Osteocyte (in vitro differentiated cells): ENCODE data around the gene FLOT1. TPM values are rescaled to one million over a fixed set of nuclear protein-coding genes. Genes with fewer than 3 reads are reported as not detected.

Experiments used
- DNase-seq: peaks from one replicate; pipeline ENCODE4 v3.0.0; 2021; ENCODE audit warnings: mixed read lengths; ENCODE audit not compliant: unreplicated experiment; ENCODE audit errors: extremely low spot score
- H3K27ac Mint-ChIP-seq: one replicate; pipeline ENCODE4 v1.8.0; 2021; ENCODE audit warnings: mild to moderate bottlenecking, mixed read lengths; ENCODE audit not compliant: unreplicated experiment
- H3K27me3 Mint-ChIP-seq: one replicate; pipeline ENCODE4 v1.8.0; 2021; ENCODE audit warnings: mixed read lengths; ENCODE audit not compliant: unreplicated experiment
- H3K36me3 Mint-ChIP-seq: one replicate; pipeline ENCODE4 v1.8.0; 2021; ENCODE audit warnings: mixed read lengths; ENCODE audit not compliant: unreplicated experiment
- H3K4me1 Mint-ChIP-seq: one replicate; pipeline ENCODE4 v1.8.0; 2021; ENCODE audit warnings: mixed read lengths; ENCODE audit not compliant: unreplicated experiment
- H3K4me3 Mint-ChIP-seq: one replicate; pipeline ENCODE4 v1.8.0; 2021; ENCODE audit warnings: mild to moderate bottlenecking, moderate library complexity, mixed read lengths; ENCODE audit not compliant: unreplicated experiment
- H3K9me3 Mint-ChIP-seq: one replicate; pipeline ENCODE4 v1.8.0; 2021; ENCODE audit warnings: mixed read lengths; ENCODE audit not compliant: unreplicated experiment
- total RNA-seq: library from RNA; stranded (reverse); gene quantifications from 2 replicates; pipeline ENCODE4 v1.2.1, GENCODE V29; 2021
- TF ChIP-seq, protein P1 (sequence below): fragments of 200-600 bp; sonication (generic); IDR thresholded peaks from 2 replicates; pipeline ENCODE4 v1.5.0; 2021; ENCODE audit warnings: antibody characterized with exemption, mild to moderate bottlenecking, moderate library complexity

FLOT1 gene
- total RNA-seq, 1 donor from 2014 or later = 88.1 TPM

DNA sequence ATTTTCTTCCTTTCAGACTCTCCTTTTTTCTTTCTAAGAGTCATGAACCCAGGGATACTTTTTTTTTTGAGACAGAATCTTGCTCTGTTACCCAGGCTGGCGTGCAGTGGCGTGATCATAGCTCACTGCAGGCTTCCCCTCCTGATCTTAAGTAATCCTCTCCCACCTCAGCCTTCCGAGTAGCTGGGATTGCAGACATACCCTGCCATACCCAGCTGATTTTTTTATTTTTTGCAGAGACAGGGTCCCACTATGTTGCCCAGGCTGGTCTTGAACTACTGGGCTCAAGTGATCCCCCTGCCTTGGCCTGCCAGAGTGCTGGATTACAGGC, 34.6 kb upstream of the FLOT1 start:
- Mint-ChIP-seq H3K4me3 (no peak overlapping the region), H3K9me3 (no peaks in the 10 kb centered on the region), H3K36me3 (no peaks in the 10 kb centered on the region), H3K27ac (no peak overlapping the region), H3K27me3 (no peaks in the 10 kb centered on the region), H3K4me1 (peaks cover 64% of the 10 kb centered on the region)
- TF ChIP-seq, protein P1, sequence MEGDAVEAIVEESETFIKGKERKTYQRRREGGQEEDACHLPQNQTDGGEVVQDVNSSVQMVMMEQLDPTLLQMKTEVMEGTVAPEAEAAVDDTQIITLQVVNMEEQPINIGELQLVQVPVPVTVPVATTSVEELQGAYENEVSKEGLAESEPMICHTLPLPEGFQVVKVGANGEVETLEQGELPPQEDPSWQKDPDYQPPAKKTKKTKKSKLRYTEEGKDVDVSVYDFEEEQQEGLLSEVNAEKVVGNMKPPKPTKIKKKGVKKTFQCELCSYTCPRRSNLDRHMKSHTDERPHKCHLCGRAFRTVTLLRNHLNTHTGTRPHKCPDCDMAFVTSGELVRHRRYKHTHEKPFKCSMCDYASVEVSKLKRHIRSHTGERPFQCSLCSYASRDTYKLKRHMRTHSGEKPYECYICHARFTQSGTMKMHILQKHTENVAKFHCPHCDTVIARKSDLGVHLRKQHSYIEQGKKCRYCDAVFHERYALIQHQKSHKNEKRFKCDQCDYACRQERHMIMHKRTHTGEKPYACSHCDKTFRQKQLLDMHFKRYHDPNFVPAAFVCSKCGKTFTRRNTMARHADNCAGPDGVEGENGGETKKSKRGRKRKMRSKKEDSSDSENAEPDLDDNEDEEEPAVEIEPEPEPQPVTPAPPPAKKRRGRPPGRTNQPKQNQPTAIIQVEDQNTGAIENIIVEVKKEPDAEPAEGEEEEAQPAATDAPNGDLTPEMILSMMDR = no peak
- DNase-seq = no peak

DNA sequence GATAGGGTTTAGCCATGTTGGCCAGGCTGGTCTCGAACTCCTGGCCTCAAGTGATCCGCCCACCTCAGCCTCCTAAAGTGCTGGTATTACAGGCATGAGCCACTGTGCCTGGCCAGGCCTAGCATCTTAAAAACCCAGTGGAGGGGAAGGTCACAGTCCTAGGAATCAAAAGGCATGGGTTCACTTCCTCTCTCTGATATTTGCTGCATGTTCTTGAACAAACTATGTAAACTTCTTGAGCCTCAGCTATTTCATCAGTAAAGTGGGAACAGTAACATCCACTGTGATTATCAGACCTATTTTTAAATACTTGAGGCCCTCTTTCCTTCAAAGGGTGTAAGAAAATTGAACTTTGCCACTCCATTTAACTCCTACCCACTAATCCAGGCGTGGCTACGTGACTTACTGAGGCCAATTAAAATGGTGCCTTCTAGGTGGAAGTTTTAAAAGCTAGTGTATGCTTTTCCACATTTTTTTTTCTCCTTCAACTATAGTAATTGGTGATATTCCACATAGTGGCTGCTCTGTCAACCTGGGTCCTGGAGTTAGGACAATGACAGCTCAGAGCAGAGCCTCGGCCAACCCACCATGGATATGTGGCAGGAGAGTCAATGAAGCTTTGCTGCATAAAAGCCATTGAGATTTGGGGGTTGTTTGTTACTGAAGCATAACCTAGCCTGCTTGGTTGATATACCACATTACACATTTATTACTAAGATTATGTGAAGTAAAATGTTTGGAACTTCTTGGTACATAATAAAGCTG, 34.1 kb upstream of the FLOT1 start:
- Mint-ChIP-seq H3K27ac (no peak overlapping the region), H3K4me1 (peaks cover 58% of the 10 kb centered on the region)

GRCh38 chr6:30775104-30775503, 32.6 kb upstream of the FLOT1 start:
- Mint-ChIP-seq H3K9me3 (no peaks in the 10 kb centered on the region), H3K27me3 (no peaks in the 10 kb centered on the region), H3K4me1 (peaks cover 45% of the 10 kb centered on the region), H3K27ac (peak overlapping the region; percentile 21), H3K36me3 (no peaks in the 10 kb centered on the region), H3K4me3 (no peak overlapping the region)
- TF ChIP-seq, protein P1 = no peak
- DNase-seq = no peak

More for the DNA sequence above, 34.1 kb upstream of the FLOT1 start:
- TF ChIP-seq, protein P1 = no peak
- Mint-ChIP-seq H3K4me3 (no peak overlapping the region), H3K9me3 (no peaks in the 10 kb centered on the region), H3K27me3 (no peaks in the 10 kb centered on the region), H3K36me3 (no peaks in the 10 kb centered on the region)
- DNase-seq = no peak

DNA sequence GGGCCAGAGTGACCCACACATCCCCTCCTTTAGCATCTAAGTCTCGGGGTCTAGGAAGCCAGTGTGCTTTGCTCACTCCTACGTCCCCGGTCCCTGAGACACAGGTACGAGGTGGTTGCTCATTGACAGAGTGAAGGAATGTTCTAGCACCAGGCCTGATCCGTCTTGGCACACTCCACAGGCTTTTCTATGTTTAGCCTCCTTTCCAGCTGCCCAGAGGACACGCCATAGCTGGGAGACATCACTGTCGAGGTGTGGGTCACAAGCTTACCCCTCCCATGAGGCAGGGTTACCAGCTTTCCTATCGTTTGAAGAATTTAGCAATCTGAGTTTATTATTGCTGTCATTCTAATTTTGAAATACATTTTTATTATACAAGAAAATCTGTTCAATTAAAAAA, 32.2 kb upstream of the FLOT1 start:
- H3K27me3 Mint-ChIP-seq = no peaks in the 10 kb centered on the region
- H3K4me1 Mint-ChIP-seq = peaks cover 45% of the 10 kb centered on the region
- no peaks in the 10 kb centered on the region for H3K9me3 Mint-ChIP-seq
- H3K27ac Mint-ChIP-seq = no peak overlapping the region
- TF ChIP-seq, protein P1 = no peak
- DNase-seq = no peak
- H3K36me3 Mint-ChIP-seq = no peaks in the 10 kb centered on the region
- H3K4me3 Mint-ChIP-seq = no peak overlapping the region

GRCh38 chr6:30770592-30770991, 28.1 kb upstream of the FLOT1 start:
- TF ChIP-seq, protein P1 = no peak
- H3K27ac Mint-ChIP-seq = peak overlapping the region; percentile 99
- no peak for DNase-seq
- no peaks in the 10 kb centered on the region for H3K9me3 Mint-ChIP-seq
- H3K27me3 Mint-ChIP-seq = no peaks in the 10 kb centered on the region
- H3K36me3 Mint-ChIP-seq = no peaks in the 10 kb centered on the region
- peaks cover 56% of the 10 kb centered on the region for H3K4me1 Mint-ChIP-seq
- no peak overlapping the region for H3K4me3 Mint-ChIP-seq
